HEK293 (cell line): ENCODE measurements around the gene SYNE2.

Experiments
- BCL11A ChIP-seq: fragments of 450-650 bp; formaldehyde crosslinking; IDR thresholded peaks from 2 replicates; pipeline ENCODE4 v1.5.1; 2016; ENCODE audit warnings: low read depth, missing biosample characterization, missing genetic modification characterization
- ZBTB1 ChIP-seq: fragments of 450-650 bp; formaldehyde crosslinking; IDR thresholded peaks from 2 replicates; pipeline ENCODE4 v1.5.1; 2016; ENCODE audit warnings: missing biosample characterization, missing genetic modification characterization
- ZBTB21 ChIP-seq: fragments of 450-650 bp; formaldehyde crosslinking; IDR thresholded peaks from 2 replicates; pipeline ENCODE4 v1.5.1; 2017; ENCODE audit warnings: missing biosample characterization, missing genetic modification characterization
- ZBTB7A ChIP-seq: fragments of 450-650 bp; formaldehyde crosslinking; IDR thresholded peaks from 2 replicates; pipeline ENCODE4 v1.5.1; 2016; ENCODE audit warnings: low read depth, missing biosample characterization, missing genetic modification characterization
- ZFP37 ChIP-seq: fragments of 450-650 bp; formaldehyde crosslinking; IDR thresholded peaks from 2 replicates; pipeline ENCODE4 v1.5.1; 2016; ENCODE audit warnings: missing biosample characterization, missing genetic modification characterization
- ZNF121 ChIP-seq: fragments of 450-650 bp; formaldehyde crosslinking; IDR thresholded peaks from 2 replicates; pipeline ENCODE4 v1.5.1; 2016; ENCODE audit warnings: missing biosample characterization, missing genetic modification characterization
- ZNF157 ChIP-seq: fragments of 450-650 bp; formaldehyde crosslinking; IDR thresholded peaks from 2 replicates; pipeline ENCODE4 v1.5.1; 2016; ENCODE audit warnings: missing biosample characterization, missing genetic modification characterization
- ZNF169 ChIP-seq: fragments of 450-650 bp; formaldehyde crosslinking; IDR thresholded peaks from 2 replicates; pipeline ENCODE4 v1.5.1; 2016; ENCODE audit warnings: missing biosample characterization, missing genetic modification characterization
- ZNF76 ChIP-seq: fragments of 450-650 bp; formaldehyde crosslinking; IDR thresholded peaks from 2 replicates; pipeline ENCODE4; 2016; ENCODE audit warnings: low read depth, missing biosample characterization, missing genetic modification characterization, borderline replicate concordance
- ZNF785 ChIP-seq: fragments of 450-650 bp; formaldehyde crosslinking; IDR thresholded peaks from 2 replicates; pipeline ENCODE4 v1.5.1; 2016; ENCODE audit warnings: missing biosample characterization, missing genetic modification characterization
- TF ChIP-seq, protein P1 (sequence below): fragments of 450-650 bp; formaldehyde crosslinking; IDR thresholded peaks from 2 replicates; pipeline ENCODE4 v1.5.1; 2016; ENCODE audit warnings: missing biosample characterization, missing genetic modification characterization
- TF ChIP-seq, protein P2 (sequence below): fragments of 450-650 bp; formaldehyde crosslinking; IDR thresholded peaks from 2 replicates; pipeline ENCODE4 v1.5.1; 2016; ENCODE audit warnings: missing biosample characterization, missing genetic modification characterization, low read depth
- TF ChIP-seq, protein P3 (sequence below): fragments of 450-650 bp; formaldehyde crosslinking; IDR thresholded peaks from 2 replicates; pipeline ENCODE4 v1.5.1; 2016; ENCODE audit warnings: missing biosample characterization, missing genetic modification characterization
- TF ChIP-seq, protein P4 (sequence below): fragments of 450-650 bp; formaldehyde crosslinking; IDR thresholded peaks from 2 replicates; pipeline ENCODE4 v1.5.1; 2016; ENCODE audit warnings: missing biosample characterization, missing genetic modification characterization

DNA sequence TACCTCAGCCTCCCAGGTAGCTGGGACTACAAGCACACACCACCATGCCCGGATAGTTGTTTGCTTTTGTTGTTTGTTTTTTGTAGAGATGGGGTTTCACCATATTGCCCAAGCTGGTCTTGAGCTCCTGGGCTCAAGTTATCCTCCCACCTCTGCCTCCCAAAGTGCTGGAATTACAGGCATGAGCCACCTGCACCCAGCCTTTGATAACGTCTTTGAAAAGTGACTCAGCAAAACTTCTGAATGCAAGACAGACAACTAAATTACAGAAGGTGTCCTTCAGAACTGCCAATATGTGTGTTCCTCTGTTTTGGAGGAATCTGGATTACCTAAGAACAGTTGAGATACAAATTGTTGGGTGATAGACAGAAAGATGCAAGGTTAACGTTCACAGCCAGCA is 341.6 kb downstream of the SYNE2 start:
- TF ChIP-seq ZNF785 (no peak), ZBTB7A (no peak), ZFP37 (no peak), ZBTB1 (no peak), ZNF121 (no peak), ZBTB21 (no peak), ZNF76 (tag by site-specific recombination) (no peak), ZNF157 (tag by site-specific recombination) (no peak), BCL11A (tag by site-specific recombination) (no peak), ZNF169 (tag by site-specific recombination) (no peak)
- TF ChIP-seq, protein P1, sequence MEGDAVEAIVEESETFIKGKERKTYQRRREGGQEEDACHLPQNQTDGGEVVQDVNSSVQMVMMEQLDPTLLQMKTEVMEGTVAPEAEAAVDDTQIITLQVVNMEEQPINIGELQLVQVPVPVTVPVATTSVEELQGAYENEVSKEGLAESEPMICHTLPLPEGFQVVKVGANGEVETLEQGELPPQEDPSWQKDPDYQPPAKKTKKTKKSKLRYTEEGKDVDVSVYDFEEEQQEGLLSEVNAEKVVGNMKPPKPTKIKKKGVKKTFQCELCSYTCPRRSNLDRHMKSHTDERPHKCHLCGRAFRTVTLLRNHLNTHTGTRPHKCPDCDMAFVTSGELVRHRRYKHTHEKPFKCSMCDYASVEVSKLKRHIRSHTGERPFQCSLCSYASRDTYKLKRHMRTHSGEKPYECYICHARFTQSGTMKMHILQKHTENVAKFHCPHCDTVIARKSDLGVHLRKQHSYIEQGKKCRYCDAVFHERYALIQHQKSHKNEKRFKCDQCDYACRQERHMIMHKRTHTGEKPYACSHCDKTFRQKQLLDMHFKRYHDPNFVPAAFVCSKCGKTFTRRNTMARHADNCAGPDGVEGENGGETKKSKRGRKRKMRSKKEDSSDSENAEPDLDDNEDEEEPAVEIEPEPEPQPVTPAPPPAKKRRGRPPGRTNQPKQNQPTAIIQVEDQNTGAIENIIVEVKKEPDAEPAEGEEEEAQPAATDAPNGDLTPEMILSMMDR (tag by site-specific recombination), result no peak
- TF ChIP-seq, protein P2, sequence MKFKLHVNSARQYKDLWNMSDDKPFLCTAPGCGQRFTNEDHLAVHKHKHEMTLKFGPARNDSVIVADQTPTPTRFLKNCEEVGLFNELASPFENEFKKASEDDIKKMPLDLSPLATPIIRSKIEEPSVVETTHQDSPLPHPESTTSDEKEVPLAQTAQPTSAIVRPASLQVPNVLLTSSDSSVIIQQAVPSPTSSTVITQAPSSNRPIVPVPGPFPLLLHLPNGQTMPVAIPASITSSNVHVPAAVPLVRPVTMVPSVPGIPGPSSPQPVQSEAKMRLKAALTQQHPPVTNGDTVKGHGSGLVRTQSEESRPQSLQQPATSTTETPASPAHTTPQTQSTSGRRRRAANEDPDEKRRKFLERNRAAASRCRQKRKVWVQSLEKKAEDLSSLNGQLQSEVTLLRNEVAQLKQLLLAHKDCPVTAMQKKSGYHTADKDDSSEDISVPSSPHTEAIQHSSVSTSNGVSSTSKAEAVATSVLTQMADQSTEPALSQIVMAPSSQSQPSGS, result no peak
- TF ChIP-seq, protein P3, sequence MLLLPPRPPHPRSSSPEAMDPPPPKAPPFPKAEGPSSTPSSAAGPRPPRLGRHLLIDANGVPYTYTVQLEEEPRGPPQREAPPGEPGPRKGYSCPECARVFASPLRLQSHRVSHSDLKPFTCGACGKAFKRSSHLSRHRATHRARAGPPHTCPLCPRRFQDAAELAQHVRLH, result no peak
- TF ChIP-seq, protein P4, sequence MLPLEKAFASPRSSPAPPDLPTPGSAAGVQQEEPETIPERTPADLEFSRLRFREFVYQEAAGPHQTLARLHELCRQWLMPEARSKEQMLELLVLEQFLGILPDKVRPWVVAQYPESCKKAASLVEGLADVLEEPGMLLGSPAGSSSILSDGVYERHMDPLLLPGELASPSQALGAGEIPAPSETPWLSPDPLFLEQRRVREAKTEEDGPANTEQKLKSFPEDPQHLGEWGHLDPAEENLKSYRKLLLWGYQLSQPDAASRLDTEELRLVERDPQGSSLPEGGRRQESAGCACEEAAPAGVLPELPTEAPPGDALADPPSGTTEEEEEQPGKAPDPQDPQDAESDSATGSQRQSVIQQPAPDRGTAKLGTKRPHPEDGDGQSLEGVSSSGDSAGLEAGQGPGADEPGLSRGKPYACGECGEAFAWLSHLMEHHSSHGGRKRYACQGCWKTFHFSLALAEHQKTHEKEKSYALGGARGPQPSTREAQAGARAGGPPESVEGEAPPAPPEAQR (tag by site-specific recombination), result no peak
